Muscle of arm (tissue), 14 donors: ENCODE data around the gene KMT2C. TPM values are rescaled to one million over a fixed set of nuclear protein-coding genes. Genes with fewer than 3 reads are reported as not detected.
A peak's percentile ranks its signal among the peaks of the same experiment; 100 is the strongest.
"Not testable (repeated sequence)": the region's sequence is repeated elsewhere in the genome, so short reads cannot be mapped to it uniquely, and the experiment has no call there.

Experiments used
- DNase-seq: peaks from one replicate; pipeline ENCODE4 v3.0.0-alpha.2; 2013
- long read RNA-seq, 11 donors: transcript quantifications; one replicate each; lab custom pipeline, GENCODE V29; 2026
- polyA plus RNA-seq, 12 donors: library from polyadenylated mRNA; unstranded; fragments of 120-200 nt; gene quantifications; one replicate each; pipeline ENCODE4 v1.2.1, GENCODE V29; 2013; ENCODE audit not compliant: insufficient read length in 12 of 12

KMT2C gene
- polyA plus RNA-seq: 100 to 1,000 TPM in 1 of 12 donors, 10 to 100 TPM in 11; 29.5 to 165 (median 40.6) TPM
- long read RNA-seq, donor 1, partial matches to known transcripts: 24 of 24 reads
- long read RNA-seq, donor 1, other reads (novel, unspliced or antisense): 0 of 24 reads
- long read RNA-seq, donor 2, partial matches to known transcripts: 26 of 27 reads
- long read RNA-seq, donor 2, other reads (novel, unspliced or antisense): 0 of 27 reads
- long read RNA-seq, donor 3, partial matches to known transcripts: 9 of 10 reads
- long read RNA-seq, donor 3, other reads (novel, unspliced or antisense): 0 of 10 reads
- long read RNA-seq, donor 4, partial matches to known transcripts: 5 of 5 reads
- long read RNA-seq, donor 4, other reads (novel, unspliced or antisense): 0 of 5 reads
- long read RNA-seq, donor 5, partial matches to known transcripts: 20 of 21 reads
- long read RNA-seq, donor 5, other reads (novel, unspliced or antisense): 0 of 21 reads
- long read RNA-seq, donor 6: 0 reads
- long read RNA-seq, donor 7, partial matches to known transcripts: 14 of 14 reads
- long read RNA-seq, donor 7, other reads (novel, unspliced or antisense): 0 of 14 reads
- long read RNA-seq, donor 8, partial matches to known transcripts: 26 of 27 reads
- long read RNA-seq, donor 8, other reads (novel, unspliced or antisense): 0 of 27 reads
- long read RNA-seq, donor 9, partial matches to known transcripts: 6 of 6 reads
- long read RNA-seq, donor 9, other reads (novel, unspliced or antisense): 0 of 6 reads
- long read RNA-seq, donor 10, partial matches to known transcripts: 15 of 15 reads
- long read RNA-seq, donor 10, other reads (novel, unspliced or antisense): 0 of 15 reads
- long read RNA-seq, donor 11, partial matches to known transcripts: 16 of 17 reads
- long read RNA-seq, donor 11, other reads (novel, unspliced or antisense): 0 of 17 reads

DNA sequence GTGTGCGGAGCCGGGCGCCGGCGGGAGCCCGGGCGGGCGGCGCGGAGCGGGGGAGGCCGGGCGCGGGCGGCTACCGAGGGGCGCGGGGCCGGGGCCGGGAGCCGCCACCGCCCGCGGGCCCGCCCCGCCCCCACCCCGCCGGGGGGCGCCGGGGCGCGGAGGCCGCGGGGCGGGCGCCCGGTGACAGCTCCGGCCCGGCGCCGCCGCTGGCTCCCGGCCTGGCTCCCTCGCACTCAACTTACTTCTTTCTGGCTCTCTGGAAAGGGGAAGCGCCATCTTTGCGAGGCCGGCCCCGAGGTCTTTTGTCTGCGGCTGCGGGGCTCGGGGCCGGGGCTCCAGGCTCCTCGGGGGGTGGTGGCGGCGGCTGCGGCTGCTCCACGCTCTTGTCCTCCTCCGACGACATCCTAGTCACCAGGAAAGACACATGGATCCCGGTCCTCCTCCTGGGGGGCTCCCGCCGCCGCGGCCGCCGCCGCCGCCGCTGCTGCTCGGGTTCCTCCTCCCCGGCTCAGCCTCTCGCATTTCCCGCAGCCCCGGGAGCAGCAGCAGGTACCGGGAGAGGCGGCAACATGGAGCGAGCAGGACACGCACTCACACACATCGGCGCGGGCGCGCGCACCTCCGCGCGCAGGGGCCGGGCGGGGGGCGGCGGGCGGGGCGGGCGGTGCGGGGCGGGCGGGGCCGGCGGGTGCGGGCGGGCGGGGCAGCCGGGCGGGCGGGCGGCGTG lies at the start of gene KMT2C:
Gene KMT2C (minus strand): TSS at position 620 of the 727 bp plus-strand sequence. CDS start 217 bp downstream, at position 403.
- DNase-seq: peak; percentile 56

DNA sequence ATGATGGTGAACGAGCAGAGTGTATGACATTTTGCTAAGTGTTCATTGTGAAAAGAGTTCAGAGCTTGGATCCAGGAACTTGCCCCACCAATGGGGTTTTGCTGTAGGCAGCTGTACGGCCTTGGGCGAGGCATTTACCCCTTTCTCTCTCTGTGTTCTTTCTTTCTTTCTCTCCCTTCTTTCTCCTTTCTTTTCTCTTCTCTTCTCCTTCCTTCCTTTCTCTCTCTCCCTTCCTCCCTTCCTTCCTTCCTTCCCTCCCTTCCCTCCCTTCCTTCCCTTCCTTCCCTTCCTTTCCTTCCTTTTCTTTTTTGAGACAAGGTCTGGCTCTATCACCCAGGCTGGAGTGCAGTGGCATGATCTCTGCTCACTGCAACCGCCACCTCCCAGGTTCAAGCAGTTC lies 45.3 kb upstream of the KMT2C start:
- DNase-seq: no peak

DNA sequence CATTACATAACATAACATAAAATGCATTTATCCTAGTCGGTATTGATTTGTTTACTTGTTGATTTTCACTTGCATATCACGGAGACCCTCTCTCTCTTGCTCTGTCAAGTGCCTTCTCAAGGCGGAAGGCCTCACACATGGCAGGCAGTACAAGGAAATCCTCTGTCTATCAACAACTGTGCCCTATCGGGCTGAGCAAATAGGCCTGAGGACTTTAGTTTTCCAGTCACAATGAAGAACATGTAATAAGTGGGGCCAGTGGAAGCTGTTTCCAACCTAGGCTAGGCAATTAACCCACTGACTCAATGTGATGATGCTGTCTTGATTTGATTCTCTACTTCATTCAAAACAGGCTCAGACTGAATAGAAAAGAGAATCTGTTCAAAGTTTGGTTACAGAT lies 44.9 kb upstream of the KMT2C start:
- DNase-seq: no peak

DNA sequence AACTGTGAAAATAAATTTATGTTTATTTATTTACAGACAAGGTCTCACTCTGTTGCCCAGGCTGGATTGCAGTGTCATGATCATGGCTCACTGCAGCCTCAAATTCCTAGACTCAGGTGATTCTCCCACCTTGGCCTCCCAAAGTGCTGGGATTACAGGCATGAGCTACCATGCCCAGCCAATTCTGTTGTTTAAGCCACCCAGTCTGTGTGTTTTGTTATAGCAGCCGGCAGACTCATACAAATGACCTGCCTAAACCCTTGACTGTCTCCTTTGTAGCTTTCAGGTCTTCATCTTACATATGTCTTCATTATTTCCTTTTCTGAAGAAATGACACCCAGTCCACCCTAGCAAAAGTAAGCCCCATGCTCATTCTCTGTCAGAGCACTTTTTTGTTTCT lies 43.8 kb upstream of the KMT2C start:
- DNase-seq: no peak

DNA sequence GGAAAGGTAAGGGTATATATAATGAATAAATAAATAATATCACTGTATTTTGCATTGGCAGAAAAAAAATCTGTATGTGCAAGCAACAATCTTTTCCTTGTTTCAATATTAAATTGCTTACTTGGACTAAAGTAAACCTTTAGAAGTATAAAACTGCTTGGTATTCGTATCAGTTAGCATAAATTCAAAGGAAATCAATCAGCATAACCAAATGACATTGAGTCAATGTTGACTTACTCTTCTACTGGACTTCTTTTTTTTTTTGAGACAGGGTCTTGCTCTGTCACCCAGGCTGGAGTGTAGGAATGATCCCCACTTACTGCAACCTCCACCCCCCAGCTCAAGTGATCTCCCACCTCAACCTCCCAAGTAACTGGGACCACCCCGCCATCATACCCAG lies 42.3 kb upstream of the KMT2C start:
- no peak for DNase-seq

DNA sequence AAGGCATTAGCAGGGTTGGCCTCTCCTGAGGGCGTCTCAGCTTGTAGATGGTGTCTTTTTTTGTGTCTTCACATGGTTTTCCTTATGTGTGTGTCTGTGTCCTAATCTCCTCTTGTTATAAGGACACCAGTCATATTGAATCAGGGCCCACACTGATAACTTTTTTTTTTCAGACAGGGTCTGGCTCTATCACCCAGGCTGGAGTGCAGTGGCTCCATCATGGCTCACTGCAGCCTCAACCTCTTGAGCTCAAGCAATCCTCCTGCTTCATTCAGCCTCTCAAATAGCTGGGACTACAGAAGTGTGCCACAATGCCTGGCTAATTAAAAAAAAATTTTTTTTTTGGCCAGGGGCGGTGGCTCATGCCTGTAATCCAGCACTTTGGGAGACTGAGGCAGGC lies 41.3 kb upstream of the KMT2C start:
- DNase-seq: no peak

DNA sequence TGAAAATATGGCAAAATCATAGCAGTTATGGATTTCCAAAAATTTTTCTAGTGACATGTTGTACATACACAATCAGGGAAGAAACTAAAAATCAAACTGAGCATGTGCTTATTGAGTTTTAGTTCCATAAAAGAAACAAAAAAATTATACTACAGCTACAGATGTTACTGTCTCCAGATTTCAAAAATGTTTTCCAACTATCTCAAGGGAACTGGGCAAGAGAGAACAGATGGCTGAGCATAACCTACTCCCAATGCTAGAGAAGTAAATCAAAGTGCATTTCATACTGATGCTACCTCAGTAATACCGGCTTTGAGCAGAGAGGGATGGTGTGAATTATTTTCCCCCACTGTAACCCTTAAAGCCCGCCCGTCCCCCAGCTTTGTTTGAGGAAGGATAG lies 40.7 kb upstream of the KMT2C start:
- peak; percentile 31 for DNase-seq

DNA sequence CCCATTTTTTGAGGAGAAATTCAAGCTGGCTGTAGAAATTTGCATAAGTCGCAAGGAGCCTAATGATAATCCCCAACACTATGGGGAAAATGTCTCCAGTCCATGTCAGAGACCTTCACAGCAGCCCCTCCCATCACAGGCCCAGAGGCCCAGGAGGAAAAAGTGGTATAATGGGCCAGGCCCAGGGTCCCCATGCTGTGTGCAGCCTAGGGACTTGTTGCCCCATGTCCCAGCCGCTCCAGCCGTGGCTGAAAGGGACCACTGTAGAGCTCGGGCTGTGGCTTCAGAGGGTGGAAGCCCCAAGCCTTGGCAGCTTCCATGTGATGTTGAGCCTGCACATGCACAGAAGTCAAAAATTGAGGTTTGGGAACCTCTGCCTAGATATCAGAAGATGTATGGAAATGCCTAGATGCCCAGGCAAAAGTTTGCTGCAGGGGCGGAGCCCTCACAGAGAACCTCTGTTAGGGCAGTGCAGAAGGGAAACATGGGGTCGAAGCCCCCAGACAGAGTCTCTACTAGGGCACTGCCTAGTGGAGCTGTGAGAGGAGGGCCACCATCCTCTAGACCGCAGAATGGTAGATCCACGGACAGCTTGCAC lies 35.3 kb upstream of the KMT2C start:
- not testable (repeated sequence) for DNase-seq

DNA sequence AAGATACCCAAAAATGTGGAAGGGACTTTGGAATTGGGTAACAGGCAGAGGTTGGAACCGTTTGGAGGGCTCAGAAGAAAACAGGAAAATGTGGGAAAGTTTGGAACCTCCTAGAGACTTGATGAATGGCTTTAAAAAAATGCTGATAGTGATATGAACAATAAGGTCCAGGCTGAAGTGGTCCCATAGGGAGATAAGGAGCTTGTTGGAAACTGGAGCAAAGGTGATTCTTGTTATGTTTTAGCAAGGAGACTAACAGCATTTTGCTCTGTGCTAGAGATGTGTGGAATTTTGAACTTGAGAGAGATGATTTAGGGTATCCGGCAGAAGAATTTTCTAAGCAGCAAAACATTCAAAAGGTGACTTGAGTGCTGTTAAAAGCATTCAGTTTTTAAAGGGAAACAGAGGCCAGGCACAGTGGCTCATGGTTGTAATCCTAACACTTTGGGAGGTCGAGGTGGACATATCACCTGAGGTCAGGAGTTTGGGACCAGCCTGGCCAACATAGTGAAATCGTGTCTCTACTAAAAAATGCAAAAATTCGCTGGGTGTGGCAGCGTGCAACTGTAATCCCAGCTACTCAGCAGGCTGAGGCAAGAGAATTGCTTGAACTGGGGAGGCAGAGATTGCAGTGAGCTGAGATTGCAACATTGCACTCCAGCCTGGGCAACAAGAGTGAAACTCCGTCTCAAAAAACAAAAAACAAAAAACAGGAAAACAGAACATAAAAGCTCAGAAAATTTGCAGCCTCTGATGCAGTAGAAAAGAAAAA lies 34.6 kb upstream of the KMT2C start:
- not testable (repeated sequence) for DNase-seq

DNA sequence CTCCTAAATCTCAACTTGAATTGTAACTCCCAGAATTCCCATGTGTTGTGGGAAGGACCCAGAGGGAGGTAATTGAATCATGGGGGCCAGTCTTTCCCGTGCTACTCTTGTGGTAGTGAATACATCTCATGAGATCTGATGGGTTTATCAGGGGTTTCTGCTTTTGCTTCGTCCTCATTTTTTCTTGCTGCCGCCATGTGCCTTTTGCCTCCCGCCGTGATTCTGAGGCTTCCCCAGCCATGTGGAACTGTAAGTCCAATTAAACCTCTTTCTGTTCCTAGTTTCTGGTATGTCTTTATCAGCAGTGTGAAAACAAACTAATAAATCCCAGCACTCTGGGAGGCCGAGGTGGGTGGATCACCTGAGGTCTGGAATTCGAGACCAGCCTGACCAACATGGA lies 33.8 kb upstream of the KMT2C start:
- not testable (repeated sequence) for DNase-seq

DNA sequence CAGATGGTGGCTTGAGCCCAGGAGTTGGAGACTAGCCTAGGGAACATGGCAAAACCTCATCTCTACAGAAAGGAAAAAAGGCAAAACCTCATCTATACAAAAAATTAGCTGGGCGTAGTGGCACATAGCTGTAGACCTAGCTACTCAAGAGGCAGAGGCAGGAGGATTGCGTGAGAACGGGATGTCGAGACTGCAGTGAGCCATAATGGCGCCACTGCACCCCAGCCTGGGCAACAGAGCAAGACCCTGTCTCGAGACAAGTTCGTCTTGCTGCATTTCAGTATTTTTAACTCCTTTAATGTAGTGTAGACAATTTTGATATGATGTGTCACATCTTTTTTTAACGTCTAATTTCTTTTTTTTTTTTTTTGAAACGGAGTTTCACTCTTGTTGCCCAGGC lies 31.4 kb upstream of the KMT2C start:
- DNase-seq: no peak

DNA sequence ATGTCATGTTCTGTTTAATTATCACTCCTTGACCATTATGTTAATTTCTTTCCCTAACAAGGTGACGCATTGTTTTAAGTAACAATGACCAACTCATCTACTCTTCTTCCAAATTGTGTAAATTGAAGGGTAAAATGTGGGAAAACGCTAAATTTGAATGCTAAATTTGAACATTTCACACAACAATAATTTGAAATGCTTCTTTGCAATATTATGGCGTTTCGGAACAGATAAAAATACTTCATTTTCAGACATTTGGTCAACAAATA lies 29.2 kb upstream of the KMT2C start:
- DNase-seq: no peak

DNA sequence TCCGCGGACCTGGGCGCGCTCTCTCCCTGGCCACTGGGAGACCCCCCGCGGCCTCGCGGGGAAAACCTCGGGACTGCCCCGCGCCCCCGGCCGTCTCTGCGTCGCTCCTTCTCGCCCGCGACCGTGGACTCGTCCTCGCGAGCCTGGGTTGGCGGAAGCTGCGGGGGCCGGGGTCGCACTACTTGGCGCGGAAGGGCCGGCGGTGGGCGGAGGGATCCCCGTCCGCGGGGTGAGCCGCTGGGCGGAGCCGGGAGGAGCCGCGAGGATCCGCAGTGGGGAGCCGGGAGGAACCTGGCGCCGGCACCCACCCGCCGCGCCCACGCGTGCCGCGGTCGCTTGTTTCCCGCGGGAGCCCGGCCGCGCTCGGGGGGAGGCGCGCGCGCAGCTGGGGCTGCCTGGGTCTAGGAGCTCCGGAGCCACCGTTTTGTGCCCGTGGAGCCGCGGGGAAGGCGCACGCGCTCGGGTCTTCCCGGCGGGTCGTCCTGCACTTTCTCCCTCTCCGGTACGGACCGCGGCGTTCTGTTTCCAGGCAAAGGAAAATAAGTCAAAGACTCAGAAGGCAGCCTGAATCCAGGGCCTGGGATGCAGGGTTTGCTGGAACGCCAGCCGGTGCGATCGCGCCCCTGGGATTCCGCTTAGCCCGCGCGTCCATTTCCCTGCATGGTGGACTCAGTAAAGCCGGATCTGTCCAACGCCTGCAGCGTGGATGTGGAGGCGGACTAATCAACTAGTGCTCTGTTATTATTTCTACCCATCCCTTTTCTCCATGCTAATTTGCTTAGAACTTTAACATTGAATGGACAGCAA lies 28.7 kb upstream of the KMT2C start:
- DNase-seq: peak; percentile 82

DNA sequence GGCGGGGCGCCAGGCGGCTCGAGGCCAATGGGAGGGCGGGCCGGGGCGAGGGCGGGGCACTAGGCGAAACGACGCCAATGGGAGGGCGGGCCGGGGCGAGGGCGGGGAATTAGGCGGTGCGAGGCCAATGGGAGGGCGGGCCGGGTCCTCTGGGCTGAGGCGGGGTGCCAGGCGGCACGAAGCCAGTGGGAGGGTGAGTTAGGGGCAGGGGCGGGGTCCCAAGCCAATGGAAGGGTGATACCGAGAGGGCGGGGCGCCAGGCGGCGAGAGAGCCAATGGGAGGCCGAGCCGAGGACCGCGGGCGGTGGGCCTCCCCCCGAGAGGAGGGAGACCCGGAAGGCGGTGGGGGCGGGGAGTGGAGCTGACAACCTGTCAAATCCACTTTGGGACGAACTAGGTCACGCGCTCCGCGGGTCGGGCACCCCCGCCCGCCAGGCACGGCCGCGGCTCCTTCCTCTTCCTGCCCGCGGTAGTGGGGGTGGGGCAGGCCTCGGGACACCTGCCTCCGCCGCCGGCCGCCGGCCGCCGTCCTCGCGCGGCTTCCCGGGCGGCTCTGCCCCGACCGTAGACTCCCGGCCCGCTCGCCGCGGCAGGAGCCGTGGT lies 28.0 kb upstream of the KMT2C start:
- peak; percentile 100 for DNase-seq

DNA sequence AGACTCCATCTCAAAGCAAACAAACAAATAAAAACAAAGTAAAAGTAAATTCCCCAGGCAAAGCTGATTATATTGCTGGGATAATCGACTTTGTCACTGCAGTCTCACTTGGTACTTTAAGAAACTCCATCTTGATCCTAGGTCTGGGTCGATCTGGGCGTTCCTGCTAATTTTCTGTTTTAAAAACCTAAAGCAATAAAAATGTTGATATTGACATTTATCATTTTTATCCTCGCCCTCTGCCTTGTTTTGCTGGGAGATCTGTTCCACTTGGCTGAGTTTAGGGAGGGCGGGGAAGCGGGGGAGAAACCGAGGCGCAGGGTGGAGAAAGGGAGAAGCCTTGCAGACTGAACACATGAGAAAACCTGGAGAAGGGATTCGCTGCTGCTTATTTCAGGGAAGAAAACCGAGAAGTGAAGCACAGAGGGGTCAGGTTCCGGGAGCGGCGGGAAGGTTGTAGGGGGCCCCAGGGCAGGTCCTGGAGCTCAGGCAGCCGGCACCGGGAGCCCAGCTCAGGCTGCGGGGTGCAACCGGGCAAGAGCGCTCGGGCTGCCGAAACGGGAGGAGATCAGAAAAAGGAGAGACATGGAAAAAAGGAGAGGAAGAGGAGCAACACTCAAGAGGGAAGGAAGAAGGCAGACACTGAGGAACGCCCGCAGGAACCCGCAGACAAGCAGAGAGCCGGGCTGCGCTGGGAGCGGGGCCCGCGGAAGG lies 27.3 kb upstream of the KMT2C start:
- no peak for DNase-seq

DNA sequence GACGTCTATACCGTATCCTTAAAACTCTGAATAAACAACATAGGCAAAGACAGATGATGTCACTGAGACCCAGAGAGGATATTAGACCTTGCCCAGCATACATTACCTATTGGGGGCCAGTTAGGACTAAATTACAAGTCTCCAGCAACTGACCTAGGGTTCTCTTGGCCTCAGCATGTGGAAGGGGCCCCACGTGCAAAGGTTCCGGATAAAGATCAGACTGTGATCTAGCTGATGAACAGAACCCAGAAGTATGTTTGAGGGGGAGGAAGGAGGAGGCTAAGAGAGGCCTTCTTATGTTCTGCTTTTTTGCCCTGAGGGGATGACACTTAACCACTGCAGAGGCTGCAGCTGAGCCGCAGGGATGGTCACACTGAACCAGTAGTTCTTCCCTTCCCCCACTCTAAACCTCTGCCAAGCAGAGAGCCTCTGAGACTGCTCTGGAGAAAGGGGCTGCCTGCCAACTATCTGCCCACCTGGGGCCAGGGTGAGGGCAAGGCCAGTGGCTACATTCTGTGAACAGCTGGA lies 24.0 kb upstream of the KMT2C start:
- no peak for DNase-seq

DNA sequence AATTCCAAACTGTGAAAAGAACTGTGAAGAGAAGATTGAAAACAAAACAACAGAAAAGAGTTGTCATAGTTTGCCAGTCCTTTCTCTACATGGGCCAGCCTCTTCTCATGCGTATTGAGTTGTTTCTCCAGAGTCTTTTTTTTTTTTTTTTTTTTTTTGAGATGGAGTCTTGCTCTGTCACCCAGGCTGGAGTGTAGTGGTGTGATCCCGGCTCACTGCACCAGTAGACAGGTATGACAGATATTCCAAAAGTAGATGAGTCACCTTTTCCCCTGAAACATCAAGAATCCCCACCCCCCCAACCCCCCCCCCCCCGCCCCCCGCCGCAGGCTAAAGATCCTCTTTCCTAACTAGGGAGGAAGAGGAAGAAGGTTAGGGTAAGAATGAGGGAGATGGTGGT lies 15.6 kb upstream of the KMT2C start:
- DNase-seq: no peak

DNA sequence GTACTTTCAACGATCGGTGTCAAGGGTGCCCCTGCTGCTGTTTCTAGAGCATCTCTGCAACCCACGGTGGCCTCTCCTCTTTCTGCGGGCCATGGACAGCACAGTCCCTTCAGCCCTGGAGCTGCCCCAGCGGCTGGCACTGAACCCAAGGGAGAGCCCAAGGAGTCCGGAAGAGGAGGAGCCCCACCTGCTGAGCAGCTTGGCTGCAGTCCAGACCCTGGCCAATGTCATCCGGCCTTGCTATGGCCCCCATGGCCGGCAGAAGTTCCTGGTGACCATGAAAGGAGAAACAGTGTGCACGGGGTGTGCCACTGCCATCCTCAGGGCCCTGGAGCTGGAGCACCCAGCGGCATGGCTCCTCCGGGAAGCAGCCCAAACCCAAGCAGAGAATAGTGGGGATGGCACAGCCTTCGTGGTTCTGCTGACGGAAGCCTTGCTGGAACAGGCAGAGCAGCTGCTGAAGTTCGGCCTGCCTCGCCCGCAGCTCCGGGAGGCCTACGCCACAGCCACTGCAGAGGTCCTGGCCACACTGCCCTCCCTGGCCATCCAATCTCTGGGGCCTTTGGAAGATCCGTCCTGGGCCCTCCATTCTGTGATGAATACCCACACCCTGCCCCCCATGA lies 9.7 kb upstream of the KMT2C start:
- not testable (repeated sequence) for DNase-seq
